Right forelimb (tissue), 1 donor: ENCODE measurements around the gene PERCC1.
A peak's percentile ranks its signal among the peaks of the same experiment; 100 is the strongest.

Source experiments
- DNase-seq: peaks from one replicate; pipeline ENCODE4 v3.0.0-alpha.2; 2018

The PERCC1 gene

DNA sequence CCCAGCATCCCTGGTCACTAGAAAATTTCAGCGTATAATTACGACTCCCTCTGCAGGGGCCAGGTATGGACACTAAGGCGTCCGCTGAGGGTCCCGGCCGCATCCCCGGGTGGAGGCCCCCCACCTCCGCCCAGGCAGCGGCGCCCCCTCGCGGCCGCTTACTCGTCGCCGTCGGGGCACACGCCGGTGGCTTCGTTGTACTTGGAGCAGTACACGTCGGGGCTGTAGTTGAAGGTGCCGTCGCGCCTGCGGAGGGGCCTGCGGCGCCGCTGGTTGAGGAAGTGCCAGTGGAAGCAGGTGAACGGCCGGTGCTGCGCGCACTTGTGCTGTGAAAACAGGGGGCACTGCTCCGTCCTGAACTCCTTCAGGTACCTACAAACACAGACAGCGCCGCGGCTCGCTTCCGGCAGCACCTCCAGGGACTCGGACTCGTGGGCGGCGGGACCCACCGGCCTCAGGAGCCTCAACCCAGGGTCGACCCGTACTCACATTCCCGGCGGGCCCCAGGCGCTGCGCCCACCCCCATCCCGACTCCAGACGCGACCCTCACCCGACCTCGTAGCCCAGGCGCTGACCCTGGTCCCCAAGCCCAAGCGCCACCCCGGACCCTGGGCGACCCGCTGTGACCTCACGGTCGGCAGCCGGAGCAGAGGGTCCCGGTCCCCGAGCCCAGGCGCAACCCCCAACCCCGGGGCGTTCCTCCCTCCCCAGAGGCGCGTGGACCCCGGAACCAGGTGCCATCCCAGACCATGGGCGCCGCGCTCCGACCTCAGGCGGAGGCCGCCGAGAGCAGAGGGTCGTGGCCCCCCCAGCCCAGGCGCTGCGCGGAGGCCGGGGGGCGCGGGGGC lies 17.0 kb upstream of the PERCC1 start:
- DNase-seq, result peak; percentile 73

DNA sequence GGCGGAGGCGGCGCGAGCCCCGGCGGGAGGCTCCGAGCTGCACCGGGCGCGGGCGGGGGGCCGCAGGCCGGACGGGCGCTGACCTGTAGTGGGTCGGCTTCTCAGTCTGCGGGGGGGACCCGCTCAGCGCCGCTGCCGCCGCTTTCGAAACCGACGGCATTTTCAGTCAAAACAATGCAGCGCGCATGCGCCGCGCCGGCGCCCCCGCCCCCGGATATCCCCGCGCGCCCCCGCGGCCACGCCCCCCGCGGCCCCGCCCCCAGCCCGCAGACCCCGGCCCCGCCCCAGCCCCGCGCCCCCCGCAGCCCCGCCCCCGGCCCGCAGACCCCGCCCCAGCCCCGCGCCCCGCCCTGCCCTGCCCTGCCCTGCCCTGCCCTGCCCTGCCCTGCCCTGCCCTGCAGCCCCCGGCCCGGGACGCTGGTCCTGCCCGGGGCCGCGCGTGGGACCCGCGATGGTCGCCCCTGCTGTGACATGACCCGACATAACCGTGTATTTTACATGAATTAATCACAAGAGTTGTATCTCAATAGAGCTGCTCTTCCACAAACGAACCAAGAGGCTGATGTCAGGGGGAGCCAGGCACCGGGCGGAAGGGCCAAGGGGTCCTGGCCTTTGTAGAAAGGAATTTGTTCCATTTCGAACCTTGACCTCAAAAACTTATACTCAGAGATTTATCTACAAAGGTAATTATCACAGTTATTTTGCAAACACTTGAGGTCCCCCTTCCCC lies 16.2 kb upstream of the PERCC1 start, which contains the start of gene UNKL:
TSS of gene UNKL (minus strand) at position 173 of the 729 bp plus-strand sequence. CDS start at position 160, 13 bp downstream.
- peak; percentile 85 for DNase-seq

DNA sequence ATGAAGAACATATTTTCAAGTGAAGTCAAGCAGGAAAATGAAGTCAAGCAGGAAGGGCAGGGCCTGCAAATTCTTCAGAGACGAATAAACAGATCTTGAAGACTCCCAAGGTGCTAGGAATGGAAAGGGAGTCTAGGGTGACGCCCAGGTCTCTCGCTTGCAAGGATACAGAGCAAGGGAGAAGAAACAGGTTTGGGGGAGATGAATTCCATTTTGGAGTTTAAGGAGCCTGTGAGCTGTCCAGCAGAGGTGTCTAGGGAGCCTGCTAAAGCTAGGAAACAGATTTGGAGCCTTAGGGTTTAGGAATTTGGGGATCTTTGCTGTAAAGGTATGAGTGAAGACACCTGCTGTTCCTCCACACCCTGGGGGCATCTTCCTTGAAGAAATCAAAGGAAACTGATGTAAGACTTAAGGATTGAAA lies 14.3 kb upstream of the PERCC1 start:
- DNase-seq, result no peak

DNA sequence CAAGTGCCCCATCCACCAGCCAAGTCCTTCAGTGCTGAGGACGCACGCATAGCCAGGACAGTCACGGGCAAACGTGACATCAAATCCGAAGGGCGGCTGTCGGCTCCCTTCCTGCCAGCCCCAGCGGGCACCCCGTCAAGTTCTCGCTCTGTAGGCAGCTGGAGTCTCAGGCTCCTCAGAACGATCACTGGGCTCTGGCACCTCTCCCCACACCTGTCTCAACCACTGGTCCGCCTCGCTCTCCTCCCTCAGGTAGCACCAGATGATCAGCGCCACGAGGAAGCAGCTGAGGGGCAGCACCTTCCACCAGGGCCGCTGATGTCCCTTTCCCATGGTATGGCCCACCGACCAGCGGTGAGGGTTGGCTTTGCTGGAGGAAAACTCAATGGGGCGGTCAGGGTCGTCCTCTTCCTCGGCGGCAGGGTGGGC lies 10.8 kb upstream of the PERCC1 start:
- DNase-seq, result no peak

DNA sequence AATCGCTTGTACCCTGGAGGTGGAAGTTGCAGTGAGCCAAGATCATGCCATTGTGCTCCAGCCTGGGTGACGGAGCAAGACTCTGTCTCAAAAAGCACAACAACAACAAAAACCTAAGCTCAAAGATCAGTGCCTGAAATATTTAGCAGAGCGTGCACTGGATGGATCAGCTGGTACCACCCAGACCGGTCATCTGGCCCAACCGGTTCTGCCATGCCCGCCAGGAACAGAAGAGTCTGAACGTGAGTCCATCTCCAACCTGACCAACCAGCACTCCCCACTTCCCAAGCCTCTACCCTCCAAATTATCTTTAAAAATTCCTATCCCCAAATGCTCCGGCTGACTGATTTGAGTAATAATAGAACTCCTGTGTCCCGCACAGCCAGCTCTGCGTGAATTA lies 8.8 kb upstream of the PERCC1 start:
- no peak for DNase-seq

DNA sequence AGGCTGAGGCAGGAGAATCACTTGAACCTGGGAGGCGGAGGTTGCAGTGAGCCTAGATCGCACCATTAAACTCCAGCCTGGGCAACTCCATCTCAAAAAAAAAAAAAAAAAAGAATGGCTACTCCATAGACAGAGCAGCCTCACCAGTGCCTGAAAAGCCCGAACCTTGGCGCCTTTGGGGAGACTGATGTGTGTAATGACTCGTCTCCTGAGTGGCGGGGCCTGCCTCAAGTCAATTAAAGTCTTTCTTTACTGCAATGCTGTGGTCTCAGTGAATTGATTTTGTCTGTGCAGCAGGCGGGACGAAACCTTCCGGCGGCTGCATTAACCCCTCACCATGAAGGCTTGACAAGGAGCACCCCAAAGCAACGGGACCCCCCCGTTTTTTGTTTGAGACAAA lies 6.8 kb upstream of the PERCC1 start:
- no peak for DNase-seq

DNA sequence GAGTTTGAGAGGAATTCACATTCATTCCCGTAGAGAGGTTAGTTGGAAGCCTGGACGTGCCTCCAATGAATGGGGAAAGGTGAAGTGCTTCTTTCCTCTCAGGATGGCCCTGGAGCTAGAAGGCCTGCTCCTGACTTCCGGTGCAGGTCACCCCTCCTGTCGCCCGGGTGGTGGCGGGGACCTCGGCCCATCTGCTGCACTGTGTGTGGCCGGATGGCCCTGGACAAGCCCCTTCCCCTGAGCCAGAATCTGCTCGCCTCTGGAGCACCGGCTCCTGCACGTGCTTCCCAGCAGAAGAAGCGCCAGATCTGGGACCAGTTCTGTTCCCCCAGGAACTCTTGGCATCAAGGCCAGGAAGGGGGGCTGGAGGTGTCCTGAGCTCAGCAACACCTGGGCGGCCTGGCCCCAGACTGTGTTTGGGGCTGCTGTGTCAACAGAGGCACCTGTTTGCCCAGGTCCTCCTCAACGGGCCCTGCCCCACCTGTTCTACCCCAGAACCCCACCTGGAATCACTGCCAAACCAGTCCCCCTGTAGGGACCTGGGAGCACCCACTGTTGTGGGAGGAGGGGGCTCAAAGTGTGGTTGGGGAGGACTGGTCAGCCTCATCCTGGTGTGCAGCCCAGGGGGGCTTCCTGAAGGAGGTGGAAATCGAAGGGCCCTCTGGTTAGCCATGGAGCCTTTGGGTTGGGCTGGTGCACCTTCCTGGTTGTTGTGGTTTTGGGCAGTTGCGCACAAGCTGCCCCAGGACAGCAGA lies 5.1 kb upstream of the PERCC1 start:
- DNase-seq, result no peak

DNA sequence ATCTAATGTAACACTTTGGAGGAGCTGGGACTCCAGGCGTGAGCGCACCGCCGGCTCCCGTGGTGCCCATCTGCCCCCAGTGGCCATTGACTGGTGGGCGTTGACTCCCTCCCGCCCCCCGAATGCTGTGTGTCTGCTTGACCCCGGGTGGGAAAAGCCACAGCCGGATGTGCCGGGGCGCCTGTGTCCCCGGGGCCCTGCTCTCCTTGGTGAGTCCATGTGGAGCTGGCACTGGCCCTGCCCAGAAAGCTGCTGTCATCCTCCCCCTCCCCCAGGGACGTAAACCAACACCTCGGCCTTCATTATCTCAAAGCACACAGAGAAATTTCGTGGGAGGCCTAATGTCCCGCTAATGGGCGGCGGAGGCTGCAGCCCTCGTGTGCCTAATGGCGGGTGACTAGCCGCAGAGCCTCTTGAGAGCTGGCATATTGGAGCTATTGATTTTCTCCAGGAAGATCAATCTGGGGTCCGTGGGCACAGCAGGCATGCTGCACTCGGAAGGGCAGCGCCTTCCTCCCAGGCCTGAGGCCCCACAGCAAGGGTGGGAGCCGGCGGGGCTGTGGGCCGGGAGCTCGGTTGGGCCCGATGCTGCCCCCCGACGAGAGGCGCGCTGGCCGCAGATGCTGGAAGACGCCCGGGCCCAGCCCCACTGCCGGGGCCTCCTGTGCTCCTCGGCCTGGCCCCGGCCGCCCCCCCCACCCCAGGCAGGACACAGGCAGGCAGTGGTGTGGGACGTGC lies 4.0 kb upstream of the PERCC1 start:
- DNase-seq, result no peak

DNA sequence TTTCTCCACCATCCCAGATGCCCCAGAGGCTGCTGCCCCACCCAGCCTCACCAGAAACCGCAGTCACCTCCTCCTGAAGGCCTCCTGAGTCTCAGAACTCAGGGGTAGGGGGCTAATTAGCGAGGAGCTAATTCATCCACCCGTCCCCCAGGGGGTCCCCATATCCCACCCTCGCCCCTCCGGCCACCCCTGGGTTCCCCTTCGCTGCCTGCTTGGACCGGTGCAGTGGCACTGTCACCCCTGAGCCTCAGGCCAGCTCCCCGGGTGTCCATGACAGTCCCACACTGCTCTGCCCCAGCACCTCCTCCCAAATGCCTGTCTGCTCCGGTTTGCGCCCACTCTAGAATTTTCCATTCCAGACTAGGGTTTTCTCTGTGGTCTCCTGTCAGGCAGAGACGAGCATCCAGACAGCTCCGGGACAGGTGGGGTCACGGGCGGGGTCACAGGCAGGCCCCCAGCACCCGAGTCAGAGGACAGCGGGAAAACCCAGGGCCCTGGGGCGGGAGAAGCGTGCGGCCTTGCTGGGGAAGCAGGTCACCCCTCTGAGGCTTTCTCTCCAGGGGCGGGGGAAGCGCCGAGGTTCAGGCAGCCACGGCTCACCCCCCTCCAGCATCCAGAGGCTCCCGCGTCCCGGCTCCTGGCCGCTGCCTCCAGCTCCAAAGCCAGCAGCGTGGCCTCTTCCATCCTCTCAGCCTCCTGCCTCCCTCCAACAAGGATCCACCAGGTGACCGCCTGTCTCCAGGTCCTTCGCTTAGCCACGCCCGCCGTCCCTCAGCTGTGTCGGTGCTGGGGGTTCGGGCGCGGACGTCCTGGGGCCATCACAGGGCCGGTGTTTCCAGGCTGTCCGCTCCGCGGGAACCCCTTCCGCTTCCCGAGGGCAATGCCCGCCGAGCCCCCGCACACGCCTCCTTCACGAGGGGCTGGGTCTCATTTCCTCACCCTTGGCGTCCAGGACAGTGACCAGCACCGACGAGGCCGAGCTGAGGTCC lies 3.1 kb upstream of the PERCC1 start:
- no peak for DNase-seq

DNA sequence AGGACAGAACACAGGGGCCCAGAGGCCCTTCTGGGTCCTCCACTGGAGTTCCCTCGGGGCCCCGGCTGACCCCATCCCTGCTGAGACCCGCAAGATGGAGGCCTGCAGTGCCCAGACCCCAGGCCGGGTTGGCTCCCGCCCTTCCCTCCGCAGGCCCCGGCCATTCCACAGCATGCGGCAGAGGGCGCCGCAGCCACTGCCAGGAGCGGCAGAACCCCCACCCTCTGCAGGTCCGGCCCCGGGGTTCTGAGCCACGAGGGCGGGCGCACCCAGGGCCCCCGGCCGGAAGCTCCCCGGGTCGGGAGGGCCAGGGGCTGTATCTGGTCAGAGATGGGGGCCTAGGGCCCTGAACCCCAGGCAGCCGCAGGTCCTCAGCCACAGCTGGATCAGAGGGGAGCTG lies 2.4 kb upstream of the PERCC1 start:
- DNase-seq, result no peak

DNA sequence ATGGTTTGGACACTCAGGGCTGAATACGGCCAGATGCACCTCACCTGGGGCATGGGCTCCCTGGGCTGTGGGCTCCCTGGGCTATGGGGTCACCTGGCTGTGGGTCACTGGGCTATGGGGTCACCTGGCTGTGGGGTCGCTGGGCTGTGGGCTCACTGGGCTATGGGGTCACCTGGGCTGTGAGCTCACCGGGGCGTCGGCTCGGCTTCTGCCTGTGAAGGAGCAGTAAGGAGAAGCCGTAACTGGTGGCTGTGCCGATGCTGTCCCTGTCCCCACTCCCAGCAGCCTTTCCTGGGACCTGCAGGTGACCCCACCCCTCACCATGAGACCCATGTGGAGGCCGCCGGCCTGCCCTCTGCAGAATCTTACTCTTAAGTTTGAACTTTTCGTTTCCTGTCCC lies 1.9 kb upstream of the PERCC1 start:
- no peak for DNase-seq

DNA sequence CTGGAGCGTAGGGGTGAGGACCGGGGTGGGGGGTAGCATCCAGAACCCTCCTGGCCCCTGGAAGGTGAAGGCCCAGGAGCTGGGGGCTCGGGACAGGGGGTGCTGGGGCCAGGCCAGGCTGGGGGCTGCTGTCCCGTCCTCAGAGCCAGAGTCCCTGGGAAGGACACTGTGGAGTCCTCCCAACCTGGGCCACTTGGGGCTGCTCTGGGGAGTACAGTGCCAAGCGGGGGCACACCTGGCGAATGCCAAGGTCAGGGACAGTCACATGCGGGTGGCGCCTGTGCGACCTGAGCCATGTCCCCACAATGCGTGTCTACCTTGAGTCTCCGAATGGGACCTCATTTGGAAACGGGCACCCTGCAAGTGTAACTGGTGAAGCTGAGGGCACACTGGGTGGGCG lies 1.2 kb upstream of the PERCC1 start:
- no peak for DNase-seq

DNA sequence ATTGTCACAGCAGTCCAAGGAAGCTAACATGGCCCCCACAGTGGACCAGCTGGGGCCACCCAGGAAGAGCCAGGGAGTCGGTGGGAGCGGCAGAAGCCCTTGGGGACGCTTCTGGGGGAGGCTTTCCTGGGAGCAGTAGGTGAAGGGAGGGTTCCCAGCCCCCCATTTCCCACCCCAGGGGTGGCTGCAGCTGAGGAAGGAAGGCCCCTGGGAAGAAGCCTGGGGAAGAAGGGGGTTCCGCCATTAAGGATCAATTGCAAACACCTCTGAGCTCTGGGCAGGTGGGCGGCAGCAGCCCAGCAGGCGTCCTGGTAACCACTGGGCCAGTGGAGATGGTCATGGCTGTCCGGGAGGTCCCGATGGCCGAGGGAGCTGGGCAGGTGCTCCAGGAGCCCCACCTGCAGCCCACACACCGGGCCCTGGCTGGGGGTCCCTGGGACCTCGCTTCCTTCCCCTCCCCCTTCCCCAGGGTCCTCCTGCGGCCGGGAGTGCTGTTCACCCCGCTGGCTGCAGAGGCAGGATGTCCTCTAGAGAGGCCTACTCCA lies 592 bp upstream of the PERCC1 start:
- no peak for DNase-seq

DNA sequence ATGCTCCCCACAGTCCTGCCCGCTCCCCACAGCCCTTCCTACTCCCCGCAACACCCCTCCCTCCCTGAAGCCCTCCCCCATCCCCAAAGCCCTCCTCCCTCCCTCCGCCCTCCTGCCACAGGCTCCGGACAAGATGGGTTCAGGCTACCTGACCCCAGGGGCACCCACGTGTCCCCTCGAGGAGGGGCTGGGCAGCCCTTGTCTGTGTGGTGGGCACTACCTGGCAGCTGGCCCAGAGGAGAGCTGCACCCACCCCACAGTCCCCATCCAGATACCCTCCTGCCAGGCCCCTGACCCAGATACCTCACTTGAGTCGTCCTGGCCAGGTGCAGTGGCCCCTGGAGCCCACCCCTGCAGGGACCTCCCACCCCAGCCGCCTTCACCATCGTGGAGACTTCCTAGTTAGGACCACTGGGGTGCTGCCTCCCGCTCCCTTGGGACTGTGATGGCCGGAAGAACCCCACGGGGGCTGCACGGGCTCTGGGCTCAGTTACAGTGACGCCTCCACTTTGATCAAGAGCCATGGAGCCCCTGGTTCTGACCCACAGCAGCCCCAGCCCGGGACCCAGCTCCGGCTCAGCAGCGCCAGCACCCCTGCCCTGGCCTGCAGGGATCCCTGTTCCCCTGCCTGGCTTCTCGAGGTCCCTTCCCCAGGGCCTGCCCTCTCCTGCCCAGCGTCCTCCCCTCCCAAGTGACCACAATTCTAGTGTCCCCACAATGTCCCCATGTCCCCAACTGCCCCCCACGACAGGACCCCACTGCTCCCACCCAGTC lies 806 bp downstream of the PERCC1 start:
- no peak for DNase-seq

DNA sequence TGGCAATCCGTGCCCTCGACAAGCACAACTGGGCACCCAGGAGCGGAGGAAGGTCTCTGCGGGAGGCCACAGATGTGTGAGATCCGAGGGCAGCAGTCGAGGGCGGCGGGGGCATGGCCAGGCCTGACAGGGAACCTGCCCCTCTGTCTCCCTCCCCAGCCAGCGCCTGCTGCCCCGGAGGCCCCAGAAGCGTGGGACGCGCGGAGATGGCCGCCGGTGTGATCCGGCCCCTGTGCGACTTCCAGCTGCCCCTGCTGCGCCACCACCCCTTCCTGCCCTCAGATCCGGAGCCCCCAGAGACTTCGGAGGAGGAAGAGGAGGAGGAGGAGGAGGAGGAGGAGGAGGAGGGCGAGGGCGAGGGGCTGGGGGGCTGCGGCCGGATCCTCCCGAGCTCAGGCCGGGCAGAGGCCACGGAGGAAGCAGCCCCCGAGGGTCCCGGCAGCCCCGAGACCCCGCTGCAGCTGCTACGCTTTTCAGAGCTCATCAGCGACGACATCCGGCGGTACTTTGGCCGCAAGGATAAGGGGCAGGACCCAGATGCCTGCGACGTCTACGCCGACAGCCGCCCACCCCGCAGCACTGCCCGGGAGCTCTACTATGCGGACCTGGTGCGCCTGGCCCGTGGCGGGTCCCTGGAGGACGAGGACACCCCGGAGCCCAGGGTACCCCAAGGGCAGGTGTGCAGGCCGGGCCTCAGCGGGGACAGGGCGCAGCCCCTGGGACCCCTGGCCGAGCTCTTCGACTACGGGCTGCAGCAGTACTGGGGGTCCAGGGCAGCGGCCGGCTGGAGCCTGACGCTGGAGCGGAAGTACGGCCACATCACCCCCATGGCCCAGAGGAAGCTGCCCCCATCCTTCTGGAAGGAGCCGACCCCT lies 1.7 kb downstream of the PERCC1 start:
- no peak for DNase-seq

DNA sequence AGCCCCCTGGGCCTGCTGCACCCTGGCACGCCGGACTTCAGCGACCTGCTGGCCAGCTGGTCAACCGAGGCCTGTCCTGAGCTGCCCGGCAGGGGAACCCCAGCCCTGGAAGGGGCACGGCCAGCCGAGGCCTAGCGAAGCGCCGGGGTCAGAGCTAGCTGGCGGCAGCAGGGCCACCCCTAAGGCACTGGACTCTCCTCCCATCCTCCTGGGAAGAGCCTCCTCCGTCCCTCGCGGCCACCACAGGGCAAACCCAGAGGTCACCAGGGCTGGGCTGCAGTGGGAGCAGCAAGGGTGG lies 2.3 kb downstream of the PERCC1 start:
- no peak for DNase-seq

DNA sequence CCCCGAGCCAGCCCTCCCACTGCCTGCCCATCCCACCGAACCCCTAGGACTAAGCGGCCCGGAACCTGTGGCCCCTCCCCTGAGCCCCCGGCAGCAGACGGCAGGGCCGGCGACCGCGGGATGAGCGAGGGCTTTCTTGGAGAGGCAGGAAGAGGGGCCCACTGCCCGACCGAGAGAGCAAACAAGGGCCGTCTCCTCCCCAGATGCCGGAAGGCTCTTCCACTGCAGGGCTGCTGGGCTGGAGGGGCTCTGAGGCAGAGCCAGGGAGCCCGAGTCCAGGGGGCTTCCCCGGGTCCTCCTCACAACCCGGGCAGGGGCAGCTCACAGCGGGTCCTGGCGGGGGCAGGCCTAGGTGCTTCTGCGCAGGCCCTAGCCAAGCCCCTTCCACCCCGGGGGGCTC lies 2.9 kb downstream of the PERCC1 start:
- DNase-seq, result no peak

DNA sequence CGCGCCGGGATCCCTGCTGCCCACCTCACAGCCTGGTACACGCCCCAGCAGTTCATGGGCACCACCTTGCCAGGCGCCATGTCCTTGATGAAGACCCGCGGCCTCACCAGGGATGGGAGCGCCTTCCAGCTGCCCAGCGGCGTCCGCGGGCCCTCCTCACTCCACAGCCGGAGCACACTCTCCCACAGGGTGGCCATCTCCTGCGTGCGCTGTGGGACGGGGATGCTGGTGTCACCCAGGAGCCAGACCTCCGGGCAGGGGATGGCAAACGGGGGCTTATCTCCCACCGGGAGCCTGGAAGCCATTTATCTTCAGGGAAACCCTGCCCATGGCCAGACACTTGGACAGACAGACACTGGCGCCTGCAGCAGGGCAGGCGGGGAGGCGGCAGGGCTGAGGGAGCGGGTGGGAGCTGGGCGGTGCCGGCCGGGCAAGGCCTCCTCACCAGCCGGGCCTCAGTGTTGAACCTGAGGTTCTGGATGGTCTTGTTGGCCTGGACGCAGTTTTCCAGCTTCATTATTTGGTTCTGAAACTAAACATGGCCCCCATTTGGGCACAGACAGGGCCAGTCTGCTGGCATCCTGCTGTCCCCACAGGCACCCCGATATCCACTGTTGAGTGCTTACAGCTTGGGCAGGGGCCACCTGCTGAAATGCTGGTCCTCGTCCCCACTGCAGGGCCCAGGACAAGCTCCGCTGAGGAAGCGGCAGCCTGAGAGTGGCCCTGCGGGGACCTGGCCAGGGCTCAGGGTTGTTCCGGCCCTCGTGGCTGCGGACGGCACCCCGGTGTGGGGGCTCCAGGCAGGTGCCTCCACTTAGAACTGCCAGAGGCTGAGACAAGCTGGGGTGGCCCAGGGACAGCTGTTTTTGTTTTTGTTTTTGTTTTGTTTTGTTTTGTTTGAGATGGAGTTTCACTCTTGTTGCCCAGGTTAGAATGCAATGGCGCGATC lies 4.0 kb downstream of the PERCC1 start:
- no peak for DNase-seq
